HG02973 (cell line): Measurements from ENCODE around the gene TMEM138.
"Not testable (repeated sequence)": the region's sequence is repeated elsewhere in the genome, so short reads cannot be mapped to it uniquely, and the experiment has no call there.

Experiments used
- ATAC-seq: cut with Tn5 transposase; IDR thresholded peaks from one replicate; pipeline ENCODE4 v1.9.1; 2021; ENCODE audit warnings: moderate library complexity; ENCODE audit not compliant: unreplicated experiment

Gene TMEM138

DNA sequence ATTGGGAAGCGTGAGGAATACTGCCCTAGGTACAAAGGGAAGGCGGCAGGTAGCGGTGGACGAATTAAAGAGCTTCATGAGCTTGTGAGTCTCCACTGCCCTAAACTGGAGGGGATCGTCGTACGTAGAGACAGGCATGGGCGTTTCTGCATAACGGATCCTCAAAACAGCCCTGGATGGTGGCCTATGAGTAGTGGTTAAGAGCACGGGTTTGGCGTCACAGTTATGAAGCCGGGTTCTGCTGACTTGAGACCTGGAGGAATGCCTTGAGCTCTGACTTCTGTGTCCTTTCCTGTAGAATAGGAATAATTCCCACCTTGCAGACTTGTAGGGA, 335 bp downstream of the TMEM138 start:
- no peak for ATAC-seq

DNA sequence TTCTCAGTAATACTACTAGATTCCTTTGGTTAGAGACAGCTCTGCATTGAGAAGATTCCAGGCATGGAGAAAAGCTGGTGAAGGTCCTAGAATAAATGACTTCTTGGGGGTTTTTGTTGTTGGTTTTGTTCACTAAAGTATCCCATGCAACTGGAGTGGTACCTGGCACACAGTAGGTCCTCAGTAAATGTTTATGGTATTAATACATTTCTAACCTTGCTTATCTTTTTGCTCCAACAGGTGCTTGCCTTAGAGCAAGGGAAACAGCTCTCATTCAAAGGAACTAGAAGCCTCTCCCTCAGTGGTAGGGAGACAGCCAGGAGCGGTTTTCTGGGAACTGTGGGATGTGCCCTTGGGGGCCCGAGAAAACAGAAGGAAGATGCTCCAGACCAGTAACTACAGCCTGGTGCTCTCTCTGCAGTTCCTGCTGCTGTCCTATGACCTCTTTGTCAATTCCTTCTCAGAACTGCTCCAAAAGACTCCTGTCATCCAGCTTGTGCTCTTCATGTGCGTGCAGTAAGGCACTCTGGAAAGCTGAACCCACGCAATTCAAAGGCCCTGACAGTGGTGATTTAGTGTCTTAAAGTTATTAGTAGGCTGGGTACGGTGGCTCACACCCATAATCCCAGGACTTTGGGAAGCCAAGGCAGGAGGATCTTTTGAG, 2.0 kb downstream of the TMEM138 start:
- no peak for ATAC-seq

DNA sequence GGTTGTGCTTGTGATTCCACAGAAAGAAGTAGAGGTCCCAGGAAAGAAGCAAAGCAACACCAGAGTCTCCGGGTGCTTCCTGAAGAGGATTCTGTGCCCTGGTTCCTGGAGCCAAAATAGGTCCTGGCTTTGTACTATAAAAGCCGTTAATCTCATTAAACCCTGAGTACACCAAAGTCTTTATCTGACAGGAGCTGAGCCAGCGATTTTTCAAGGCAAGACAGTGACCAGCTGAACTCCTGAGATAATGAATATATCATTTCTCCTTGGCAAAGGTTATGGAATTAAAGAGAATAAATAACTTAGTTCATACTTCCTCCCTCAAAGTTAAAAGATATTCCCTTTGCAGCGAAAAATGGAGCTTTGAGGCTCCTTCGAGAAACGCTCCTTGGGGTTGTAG, 5.2 kb downstream of the TMEM138 start:
- no peak for ATAC-seq

DNA sequence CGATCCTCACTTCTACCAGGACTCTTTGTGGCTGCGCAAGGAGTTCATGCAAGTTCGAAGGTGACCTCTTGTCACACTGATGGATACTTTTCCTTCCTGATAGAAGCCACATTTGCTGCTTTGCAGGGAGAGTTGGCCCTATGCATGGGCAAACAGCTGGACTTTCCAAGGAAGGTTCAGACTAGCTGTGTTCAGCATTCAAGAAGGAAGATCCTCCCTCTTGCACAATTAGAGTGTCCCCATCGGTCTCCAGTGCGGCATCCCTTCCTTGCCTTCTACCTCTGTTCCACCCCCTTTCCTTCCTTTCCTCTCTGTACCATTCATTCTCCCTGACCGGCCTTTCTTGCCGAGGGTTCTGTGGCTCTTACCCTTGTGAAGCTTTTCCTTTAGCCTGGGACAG, 6.5 kb downstream of the TMEM138 start:
- no peak for ATAC-seq

DNA sequence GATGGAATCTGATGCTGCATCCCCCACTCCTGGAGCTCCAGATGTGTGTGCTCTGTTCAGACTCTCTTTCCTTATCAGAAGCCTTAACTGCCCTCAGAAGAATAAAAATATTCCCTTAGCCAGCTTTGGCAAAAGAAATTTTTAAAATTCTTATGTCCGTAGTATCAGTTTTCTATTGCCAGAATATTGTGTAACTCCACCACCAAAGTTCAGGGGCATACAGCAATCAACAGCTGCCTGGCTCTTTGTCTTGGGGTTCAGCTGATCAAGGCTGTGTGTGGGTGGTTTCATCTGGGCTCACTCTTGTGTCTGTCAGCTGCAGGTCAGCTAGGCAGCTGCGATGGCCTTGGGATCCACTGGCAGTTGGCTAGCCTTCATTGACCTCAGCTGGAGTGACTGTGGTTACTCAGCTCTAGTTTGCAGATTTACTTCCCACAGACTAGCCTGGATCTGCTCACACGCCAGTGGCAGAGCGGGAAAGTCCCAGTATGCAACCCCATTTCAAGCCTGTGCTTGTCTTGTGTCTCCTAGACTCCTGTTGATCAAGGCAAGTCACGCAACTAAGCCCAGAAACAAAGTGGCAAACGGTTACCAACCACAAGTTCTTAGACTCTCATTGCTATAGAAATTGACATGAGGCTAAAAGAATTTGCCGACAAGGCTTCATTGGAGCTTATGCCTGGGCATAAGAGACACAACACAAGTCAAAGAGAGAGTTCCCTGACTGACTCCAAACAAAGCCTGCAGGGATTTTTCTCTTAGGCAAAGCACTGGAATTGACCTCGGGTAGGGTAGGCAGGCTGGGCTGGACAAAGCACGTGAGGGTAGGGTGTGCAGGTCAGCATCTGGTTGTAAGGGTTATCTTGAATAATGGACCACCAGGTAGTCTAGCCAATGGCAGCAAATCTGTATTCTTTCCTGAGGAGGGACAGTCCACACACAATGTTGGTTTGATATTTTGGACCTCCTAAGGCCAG, 7.5 kb downstream of the TMEM138 start:
- no peak for ATAC-seq

DNA sequence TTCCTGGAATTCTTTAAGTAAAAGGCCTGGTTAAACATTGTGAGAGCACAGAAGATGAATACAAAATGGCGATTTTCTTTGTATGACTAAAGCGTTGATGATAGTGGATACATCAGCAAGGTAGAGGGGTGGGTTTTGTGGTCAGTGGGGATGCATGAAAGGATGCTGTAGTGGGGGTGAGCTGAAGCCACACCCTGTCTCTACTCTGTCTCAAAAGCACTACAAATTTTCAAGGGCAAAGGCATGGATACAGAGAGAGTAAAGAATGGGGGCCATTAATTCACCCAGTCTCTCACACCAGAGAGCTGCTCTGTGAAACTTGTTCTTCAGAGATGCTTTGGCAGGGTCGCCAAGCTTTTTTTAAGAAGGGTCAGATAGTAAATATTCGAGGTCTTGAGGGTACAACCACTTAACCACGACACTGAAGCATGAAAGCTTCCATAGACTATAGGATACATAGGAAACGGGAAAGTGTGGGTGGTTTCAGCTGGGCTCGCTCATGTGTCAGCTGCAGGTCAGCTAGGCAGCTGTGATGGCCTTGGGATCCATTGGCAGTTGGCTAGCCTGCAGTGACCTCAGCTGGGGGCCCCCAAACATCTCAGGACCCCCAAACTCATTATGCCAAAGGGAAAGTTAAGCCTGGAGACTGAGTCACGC, 8.3 kb downstream of the TMEM138 start:
- no peak for ATAC-seq

DNA sequence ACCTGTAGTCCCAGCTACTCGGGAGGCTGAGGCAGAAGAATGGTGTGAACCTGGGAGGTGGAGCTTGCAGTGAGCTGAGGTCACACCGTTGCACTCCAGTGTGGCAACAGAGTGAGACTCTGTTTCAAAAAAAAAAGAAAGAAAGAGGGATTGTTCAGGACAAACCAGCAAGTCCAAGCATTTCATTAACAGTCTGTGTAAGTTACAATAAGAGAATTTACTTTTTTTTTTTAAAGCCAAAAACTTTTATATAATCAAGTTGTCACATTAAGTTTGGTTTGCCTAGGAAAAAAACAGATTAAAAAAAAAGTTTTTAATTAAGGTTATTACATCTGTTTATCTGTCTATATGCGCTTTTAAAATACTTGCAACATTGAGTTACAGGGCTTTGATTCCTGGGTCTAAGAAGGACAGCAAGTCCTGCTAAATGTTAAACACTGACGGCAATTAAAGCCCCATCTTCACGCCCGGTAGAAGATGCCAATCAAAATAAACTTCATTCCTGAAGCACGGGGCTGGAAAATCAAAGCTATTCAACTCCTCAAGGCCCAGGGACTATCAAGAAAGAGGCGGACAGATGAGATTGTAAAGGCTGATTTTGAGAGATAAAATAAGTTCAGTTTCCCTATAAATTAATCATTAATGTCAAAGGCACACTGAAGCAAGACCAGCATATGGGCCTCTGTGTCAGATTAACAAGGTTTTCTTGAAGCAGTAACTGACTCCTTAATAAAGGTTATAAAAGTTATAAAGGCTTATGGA, 10.7 kb downstream of the TMEM138 start:
- no peak for ATAC-seq

DNA sequence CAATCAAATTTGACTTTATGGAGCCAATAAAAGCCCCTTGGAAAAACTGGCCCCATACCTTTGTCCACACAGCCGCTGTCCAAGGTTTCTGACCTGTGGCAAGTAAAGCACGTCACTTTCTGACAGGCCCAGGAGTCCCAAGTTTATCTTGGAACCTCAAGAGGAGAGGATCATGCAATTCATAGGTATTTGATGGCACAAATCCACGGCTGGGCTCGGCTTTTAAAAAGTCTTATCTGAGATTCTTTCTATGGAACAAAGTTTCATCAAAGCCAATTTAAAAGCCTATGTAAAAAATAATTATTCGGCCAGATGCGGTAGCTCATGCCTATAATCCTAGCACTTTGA, 13.6 kb downstream of the TMEM138 start:
- ATAC-seq = no peak

DNA sequence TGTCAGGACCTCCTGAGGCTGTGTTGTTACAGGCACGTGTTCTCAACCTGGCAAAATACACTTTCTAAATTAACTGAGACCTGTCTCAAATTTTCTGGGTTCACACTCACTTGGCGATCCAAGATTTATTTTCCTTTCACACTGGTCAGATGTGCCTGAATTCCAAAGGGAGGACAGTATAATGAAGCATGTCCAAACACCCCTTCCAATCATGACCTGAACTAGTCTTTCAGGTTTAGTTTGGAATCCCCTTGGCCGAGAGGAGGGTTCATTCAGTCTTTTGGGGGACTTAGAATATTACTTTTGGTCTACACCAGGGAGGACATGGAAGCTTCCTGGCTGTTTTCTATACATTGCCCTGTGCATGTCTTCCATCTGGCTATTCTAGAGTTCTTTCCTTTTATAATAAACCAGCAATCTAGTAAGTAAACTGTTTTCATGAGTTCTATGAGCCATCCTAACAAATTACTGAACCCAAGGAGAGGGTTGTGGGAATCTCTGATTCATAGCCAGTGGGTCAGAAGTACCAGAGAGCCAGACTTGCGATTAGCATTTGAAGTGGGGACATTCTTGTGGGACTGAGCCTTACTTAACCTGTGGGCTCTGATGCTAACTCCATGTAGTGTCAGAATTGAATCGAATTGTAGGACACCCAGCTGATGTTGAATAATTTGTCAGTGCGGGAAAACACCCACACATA, 15.4 kb downstream of the TMEM138 start:
- no peak for ATAC-seq

DNA sequence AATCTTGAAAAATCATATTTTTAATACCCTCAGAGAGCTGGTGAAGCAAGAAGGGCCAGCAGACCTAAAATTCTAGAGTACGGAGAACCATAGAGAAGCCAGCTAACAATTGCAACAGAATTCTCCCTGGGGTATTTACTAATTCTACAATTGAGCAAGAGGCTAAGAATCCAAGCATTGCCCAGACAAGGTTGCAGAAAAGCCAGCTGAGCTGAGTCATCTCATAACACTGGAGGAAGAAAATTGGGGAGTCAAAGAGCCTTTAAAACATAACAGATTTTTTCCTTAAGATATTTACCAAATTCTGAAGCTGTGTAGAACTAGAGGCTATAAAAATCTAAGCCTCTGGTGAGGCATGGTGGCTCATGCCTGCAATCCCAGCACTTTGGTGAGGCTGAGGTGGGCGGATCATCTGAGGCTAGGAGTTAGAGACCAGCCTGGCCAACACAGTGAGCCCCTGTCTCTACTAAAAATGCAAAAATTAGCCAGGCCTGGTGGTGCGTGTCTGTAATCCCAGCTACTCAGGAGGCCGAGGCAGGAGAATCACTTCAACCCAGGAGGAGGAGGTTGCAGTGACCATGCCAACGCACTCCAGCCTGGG, 16.6 kb downstream of the TMEM138 start:
- ATAC-seq = no peak

DNA sequence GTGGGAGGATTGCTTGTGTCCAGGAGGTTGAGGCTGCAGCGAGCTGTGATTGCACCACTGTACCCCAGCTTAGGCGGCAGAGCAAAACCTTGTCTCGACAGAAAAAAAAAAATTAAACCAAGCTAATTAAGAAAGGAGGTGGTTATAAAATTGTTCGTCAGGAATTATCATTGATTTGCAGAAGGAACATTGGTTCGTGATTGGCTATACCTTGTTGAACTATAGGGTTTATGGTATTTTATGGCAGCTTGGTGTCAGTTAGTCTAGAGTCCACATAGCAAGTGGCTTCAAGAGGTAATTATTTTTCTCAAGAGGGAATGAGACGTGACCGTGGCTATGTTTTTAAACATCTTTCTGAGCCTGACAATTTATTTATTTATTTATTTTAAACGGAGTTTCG, 18.7 kb downstream of the TMEM138 start:
- ATAC-seq = no peak

DNA sequence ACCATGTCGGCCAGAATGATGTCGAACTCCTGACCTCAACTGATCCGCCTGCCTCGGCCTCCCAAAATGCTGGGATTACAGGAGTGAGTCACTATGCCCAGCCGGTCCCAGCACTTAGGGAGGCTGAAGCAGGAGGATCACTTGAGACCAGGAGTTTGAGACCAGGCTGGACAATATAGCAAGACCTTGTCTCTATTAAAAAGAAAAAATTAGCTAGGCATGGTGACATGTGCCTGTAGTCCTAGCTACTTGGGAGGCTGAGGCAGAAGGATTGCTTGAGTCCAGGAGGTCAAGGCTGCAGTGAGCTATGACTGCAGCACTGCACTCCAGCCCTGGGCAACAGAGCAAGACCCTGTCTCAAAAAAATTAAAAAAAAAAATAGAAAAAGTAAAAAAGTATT, 21.7 kb downstream of the TMEM138 start:
- ATAC-seq = not testable (repeated sequence)

DNA sequence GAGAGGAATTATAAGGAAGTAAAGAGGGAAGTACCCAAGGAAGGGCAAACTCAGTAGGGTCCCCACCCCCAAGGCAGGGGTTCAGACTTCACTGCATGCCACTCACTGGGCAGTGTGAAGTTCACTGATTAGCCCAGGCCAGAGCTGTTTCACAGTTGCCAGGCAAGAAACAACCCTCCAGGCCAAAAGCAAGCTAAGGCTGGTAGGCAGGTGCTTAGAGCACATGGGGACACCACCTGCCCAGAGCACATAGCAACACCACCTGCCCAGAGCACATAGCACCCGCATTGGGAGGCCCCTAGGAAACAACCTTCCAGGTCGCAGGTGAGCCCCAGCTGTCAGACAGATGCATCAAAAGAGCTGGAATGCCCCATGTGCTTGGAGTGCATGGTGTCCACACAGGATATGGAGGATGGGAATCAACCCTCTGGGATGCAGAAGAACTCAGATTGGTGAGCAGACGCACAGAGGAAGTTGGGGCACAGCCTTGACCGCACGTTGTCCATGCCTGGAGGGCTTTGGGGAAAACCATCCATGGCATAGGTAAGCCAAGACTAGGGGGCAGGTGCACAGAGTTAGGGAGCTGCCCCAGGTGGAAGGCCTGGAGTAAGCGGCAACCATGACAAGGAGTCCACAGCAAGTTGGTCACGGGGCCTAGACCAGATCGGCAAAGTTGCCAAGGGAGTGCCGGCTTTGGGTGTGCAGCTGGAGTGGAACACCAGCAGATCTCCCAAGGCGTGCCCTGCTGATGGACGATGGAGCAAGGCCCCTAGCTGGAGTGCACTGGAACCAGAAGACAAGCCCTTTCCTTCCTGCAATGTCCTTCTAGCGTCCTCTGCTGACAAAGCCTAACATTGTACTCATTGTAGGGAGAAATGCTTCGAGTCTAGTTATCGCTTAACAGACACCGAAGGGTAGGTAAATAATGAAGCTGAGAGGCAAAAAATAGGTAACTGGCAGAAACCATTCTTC, 22.4 kb downstream of the TMEM138 start:
- no peak for ATAC-seq

DNA sequence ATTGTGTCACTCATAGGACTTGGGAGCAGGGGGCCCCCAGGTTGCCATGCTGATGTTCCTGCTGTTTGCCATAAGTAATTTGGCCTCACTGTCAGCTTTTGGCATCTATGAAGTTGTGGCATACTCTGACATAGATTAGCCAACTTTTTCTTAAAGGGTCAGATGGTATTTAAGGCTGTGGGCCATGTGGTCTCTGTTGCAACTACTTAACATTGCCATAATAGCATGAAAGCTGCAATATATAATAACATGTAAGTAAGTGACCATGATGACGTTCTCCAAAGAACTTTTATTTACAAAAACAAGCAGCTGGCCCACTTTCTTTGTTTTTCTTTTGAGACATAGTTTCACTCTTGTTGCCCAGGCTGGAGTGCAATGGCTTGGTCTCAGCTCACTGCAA, 28.0 kb downstream of the TMEM138 start:
- ATAC-seq = no peak

DNA sequence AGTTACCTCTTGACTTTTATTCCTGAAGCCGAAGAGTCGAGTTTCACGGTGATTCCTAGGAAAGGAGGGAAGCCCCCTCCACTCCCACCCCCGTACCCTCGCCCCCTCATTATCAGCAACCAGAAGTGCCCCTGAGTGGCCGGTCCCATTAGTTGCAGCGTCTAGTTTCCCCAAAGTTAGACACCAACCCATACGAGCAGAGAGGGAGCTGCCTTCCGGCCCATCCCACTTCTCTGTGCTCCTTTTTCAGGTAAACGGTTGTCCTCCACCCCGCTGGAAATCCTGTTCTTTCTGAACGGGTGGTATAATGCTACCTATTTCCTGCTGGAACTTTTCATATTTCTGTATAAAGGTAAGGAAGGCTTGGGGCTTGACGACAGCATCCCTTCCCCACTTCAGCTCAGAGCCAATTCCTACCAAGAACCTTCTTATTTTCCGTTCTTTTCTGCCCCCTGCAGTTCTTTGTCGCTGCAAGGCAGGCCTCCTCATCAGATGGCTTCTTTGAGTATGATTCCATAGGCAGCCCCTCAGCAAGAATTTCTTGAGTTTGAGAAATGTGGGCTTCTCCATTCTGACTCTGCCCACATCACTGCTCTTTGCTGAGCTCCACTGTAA, 30.9 kb downstream of the TMEM138 start:
- no peak for ATAC-seq

DNA sequence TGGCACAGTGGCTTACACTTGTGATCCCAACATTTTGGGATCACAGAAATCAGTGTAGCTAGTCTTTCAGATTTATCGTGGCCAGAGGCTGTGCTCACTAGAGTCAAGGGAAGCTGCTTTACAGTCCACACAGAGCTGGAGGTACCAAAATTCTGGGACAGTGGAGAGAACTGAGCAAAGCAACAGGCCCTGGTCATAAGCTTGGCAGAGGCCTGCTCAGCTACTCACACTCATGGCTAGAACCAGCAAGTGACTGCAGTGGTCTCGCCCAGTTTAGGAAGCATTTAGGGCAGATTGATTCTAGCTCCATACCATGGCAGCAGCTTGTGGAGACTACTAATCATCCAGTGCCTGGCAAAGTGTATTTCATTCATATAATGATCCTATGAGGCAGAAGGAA, 39.0 kb downstream of the TMEM138 start:
- ATAC-seq = no peak

DNA sequence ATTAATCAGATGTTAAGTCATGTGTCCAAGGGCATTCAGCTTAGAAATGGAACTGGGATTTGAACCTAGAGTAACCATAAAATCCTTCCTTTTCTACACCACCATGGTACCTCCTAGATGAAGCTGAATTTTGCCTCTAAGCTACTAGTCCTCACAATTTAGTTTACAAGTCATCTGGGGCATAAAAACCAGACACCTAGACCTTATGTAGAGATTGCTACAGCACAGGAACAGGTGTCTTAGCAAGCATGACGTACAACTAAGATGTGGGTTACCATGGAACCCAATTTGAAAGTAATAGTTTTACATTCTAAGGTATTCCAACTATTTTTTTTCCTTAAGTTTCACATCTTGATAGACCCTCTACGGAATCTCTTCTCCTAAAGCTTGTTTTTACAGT, 39.4 kb downstream of the TMEM138 start:
- no peak for ATAC-seq

DNA sequence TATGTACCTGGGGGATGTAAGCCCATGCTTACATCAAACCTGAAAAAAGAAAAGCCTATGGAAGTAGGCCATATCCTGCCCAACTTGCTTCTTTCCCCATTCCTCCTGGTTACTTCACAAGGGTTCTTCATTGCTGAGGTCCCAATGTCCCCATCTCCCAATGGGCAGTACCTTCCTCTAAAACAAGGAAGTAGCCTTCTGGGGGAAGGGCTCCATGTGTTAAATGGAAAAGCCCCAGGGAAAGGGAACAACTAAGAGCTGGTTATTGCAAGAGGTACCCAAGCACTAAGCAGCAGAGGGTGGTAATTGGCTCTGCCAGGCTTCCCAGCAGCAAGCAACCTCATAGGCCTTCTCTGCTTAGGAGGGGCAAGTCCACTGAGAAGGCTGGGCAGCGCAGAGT, 41.5 kb downstream of the TMEM138 start:
- no peak for ATAC-seq

DNA sequence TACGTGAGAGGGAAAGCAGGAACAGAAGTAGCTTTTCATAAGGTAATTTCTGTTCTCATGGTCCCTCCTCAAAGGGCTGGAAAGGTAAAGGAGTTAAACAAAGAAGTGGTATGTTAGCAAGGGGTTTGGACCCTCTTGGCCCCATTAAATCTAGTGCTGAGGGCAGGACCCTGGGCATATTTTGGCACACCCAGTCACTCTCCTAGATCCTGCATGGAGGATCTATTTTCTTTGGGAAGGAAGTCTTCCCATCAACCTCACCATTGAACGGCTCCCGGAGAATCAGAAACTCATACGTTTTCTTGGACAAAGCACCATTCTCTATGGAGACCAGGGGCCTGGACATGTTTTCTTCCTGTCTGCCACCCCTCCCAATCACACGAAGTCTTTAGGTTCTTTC, 41.9 kb downstream of the TMEM138 start:
- ATAC-seq = no peak
